Stimulated activated naive B cell treated with anti-CD40 and anti-IgM and Interleukin-4, amounts not matched to agents 10 μg/mL and 1 μg/mL and 100 μg/mL, for 72 hours (primary cell): ENCODE data around the gene GPC6.
"Not testable (repeated sequence)": the region's sequence is repeated elsewhere in the genome, so short reads cannot be mapped to it uniquely, and the experiment has no call there.

ENCODE experiments used
- ATAC-seq, 2 donors: fragments of 150-1000 bp; cut with Tn5 transposase; replicated peaks; 2 replicates each; pipeline ENCODE4 v1.10.0; 2021; ENCODE audit warnings: moderate library complexity in 1 of 2
- DNase-seq: peaks from one replicate; pipeline ENCODE4 v3.0.0; 2021
- H3K27ac Mint-ChIP-seq: one replicate; pipeline ENCODE4 v1.8.0; 2022; ENCODE audit warnings: mild to moderate bottlenecking, mixed read lengths
- H3K27me3 Mint-ChIP-seq, 2 donors: one replicate each; pipeline ENCODE4 v1.8.0; 2022; ENCODE audit warnings: mixed read lengths in 2 of 2
- H3K36me3 Mint-ChIP-seq, 2 donors: one replicate each; pipeline ENCODE4 v1.8.0; 2022; ENCODE audit warnings: mixed read lengths in 2 of 2, mild to moderate bottlenecking in 1 of 2
- H3K4me1 Mint-ChIP-seq, 2 donors: one replicate each; pipeline ENCODE4 v1.8.0; 2022; ENCODE audit warnings: mixed read lengths in 2 of 2, mild to moderate bottlenecking in 1 of 2
- H3K4me3 Mint-ChIP-seq, 2 donors: one replicate each; pipeline ENCODE4 v1.8.0; 2022; ENCODE audit warnings: mild to moderate bottlenecking in 2 of 2, mixed read lengths in 2 of 2, moderate library complexity in 1 of 2
- H3K9me3 Mint-ChIP-seq, 2 donors: one replicate each; pipeline ENCODE4 v1.8.0; 2022; ENCODE audit warnings: mixed read lengths in 2 of 2, mild to moderate bottlenecking in 1 of 2

Gene GPC6

DNA sequence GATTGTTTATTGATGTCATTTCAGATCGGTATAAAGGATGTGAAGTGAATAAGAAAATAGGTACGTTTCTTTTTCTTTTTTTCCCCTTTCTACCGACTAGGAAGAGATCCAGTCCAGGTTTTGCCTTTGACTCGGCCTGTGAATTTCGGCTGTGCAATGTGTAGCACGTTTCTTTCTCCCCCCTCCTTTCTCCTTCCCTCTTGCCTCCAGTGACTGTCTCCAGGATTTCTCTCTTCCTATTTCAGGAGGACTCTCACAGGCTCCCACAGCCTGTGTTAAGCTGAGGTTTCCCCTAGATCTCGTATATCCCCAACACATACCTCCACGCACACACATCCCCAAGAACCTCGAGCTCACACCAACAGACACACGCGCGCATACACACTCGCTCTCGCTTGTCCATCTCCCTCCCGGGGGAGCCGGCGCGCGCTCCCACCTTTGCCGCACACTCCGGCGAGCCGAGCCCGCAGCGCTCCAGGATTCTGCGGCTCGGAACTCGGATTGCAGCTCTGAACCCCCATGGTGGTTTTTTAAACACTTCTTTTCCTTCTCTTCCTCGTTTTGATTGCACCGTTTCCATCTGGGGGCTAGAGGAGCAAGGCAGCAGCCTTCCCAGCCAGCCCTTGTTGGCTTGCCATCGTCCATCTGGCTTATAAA is at the start of gene GPC6:
GPC6 (plus strand) TSS at position 185 of the 657 bp plus-strand sequence.
- DNase-seq (no peak), ATAC-seq (no peak)
- H3K27ac Mint-ChIP-seq, result no peak within 1 kb of the TSS
- no peak within 1 kb of the TSS for H3K4me3 Mint-ChIP-seq
- no peaks in the 10 kb centered on the region for H3K36me3 Mint-ChIP-seq
- peaks cover 0 to 5% of the 10 kb centered on the region in 2 donors for H3K4me1 Mint-ChIP-seq
- H3K27me3 Mint-ChIP-seq, result peaks cover 15 to 44% of the 10 kb centered on the region in 2 donors
- peaks cover 0 to 1% of the 10 kb centered on the region in 2 donors for H3K9me3 Mint-ChIP-seq

DNA sequence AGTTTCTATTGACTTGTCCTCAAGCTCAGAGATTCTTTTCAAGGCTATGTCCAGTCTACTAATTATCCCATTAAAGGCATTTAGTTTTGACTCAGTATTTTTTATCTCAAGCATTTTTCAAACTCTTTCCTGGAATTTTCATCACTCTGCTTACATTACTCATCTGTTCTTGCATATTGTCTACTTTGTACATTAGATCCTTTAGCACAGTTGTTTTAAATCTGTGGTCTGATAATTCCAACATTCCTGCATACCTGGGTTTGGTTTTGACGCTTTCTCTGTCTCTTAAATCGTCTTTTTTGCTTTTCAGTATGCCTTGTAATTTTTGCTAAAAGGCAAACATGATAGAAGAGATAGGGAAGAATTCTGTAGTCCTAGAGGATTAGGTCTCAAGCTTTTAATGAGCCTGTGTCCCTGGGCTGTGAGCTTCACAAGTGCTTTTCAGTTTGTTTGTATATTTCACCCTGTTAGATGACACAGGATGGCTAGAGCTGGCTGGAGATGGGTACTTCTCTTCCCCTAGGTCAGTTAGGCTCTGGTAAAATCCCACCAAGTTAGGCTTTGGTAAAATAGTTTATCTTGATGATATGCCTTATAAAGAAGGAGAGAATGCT is 46.1 kb upstream of the GPC6 start:
- Mint-ChIP-seq H3K36me3 (no peaks in the 10 kb centered on the region), H3K4me1 (no peaks in the 10 kb centered on the region), H3K27ac (no peak overlapping the region), H3K9me3 (peaks cover 0 to 2% of the 10 kb centered on the region in 2 donors), H3K4me3 (no peak overlapping the region), H3K27me3 (no peaks in the 10 kb centered on the region)
- ATAC-seq, result no peak
- no peak for DNase-seq

DNA sequence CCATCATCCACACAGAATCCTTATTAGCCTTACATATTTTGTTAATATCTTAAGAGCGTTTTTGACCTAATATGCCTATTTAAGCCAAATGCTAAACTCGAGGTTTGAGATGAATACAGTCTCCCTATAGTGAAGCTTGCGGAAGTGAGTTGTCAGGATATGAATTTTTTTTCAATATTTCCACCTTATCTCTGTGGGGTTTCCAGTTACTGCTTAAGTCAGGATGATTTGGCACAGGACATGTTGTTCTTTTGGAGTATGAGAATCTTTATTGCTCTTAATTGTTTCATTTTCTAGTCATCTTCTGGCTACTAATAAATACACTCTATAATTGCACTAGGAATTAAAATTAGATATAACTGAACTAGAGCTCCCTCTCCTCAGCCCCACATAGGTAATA is 44.2 kb upstream of the GPC6 start:
- ATAC-seq (no peak), DNase-seq (no peak)
- no peak overlapping the region for H3K4me3 Mint-ChIP-seq
- H3K9me3 Mint-ChIP-seq, result peaks cover 0 to 2% of the 10 kb centered on the region in 2 donors
- no peaks in the 10 kb centered on the region for H3K4me1 Mint-ChIP-seq
- no peak overlapping the region for H3K27ac Mint-ChIP-seq
- no peaks in the 10 kb centered on the region for H3K27me3 Mint-ChIP-seq
- no peaks in the 10 kb centered on the region for H3K36me3 Mint-ChIP-seq

DNA sequence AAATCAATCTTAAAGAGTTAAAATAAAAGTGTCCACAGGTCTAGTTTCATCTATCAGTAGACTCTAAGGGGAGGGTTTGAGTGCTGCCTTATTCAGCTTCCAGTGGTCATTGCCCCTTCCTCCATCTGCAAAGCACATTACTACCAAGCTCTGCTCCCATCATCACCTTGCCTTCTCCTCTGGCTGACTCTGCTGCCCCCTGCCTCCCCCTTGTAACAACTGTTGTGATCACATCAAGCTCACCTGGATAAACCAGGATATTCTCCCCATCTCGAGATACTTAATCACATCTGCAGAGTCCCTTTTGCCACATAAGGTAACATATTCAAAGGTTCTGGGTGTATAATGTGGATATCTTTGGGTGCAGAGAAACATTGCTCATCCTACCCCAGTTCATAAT is 43.3 kb upstream of the GPC6 start:
- Mint-ChIP-seq H3K9me3 (peaks cover 0 to 2% of the 10 kb centered on the region in 2 donors), H3K4me1 (no peaks in the 10 kb centered on the region), H3K4me3 (no peak overlapping the region), H3K27me3 (no peaks in the 10 kb centered on the region), H3K27ac (no peak overlapping the region), H3K36me3 (no peaks in the 10 kb centered on the region)
- no peak for ATAC-seq
- DNase-seq, result no peak

DNA sequence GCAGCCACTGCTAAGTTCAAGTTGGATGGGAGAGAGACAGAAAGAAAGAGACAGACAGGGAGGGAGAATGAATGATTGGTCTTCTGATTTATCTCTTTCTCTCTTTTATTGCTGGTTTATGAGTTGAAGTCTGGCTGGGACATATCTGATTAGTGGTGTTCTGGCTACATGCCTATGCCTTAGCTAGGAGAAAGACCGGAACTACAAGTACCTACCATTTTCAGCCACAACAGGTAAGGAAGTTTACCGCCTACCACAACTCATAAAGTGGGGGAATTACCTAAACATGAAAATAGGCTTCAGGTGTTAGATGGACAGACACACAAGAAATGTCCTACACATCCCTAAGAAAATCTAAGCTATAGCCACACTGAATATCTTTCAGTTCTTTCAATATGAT is 36.6 kb upstream of the GPC6 start:
- Mint-ChIP-seq H3K27ac (no peak overlapping the region), H3K36me3 (no peaks in the 10 kb centered on the region), H3K27me3 (no peaks in the 10 kb centered on the region), H3K9me3 (peaks cover 5 to 14% of the 10 kb centered on the region in 2 donors), H3K4me3 (no peak overlapping the region), H3K4me1 (no peaks in the 10 kb centered on the region)
- ATAC-seq (no peak), DNase-seq (no peak)

DNA sequence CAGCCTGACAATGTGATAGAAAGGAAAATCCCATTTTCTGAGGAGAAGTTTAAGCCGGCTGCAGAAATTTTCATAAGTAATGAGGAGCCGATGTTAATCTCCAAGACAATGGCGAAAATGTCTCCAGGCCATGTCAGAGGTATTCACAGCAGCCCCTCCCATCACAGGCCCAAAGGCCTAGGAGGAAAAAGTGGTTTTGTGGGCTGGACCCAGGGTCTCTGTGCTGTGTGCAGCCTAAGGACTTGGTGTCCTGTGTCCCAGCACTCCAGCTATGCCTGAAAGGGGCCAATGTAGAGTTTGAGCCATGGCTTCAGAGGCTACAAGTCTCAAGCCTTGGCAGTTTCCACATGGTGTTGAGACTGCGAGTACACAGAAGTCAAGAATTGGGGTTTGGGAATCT is 32.9 kb upstream of the GPC6 start:
- Mint-ChIP-seq H3K4me3 (no peak overlapping the region), H3K4me1 (no peaks in the 10 kb centered on the region), H3K36me3 (no peaks in the 10 kb centered on the region), H3K27me3 (no peaks in the 10 kb centered on the region), H3K9me3 (peaks cover 13 to 18% of the 10 kb centered on the region in 2 donors), H3K27ac (no peak overlapping the region)
- ATAC-seq (no peak), DNase-seq (no peak)

DNA sequence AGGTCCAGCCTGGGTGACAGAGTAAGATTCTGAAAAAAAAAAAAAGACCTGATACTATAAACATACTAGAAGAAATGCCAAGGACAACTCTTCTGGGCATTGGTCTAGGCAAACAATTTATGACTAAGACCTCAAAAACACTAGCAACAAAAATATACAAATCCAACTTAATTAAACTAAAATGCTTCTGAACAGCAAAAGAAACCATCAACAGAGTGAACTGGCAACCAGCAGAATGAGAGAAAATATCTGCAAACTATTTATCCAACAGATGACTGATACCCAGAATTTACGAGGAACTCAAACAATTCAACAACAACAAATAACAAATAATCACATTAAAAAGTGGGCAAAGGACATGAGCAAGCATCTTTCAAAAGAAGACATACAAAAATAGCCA is 26.8 kb upstream of the GPC6 start:
- H3K27me3 Mint-ChIP-seq, result no peaks in the 10 kb centered on the region
- no peak for ATAC-seq
- H3K9me3 Mint-ChIP-seq, result peaks cover 8% of the 10 kb centered on the region in 2 donors
- H3K36me3 Mint-ChIP-seq, result no peaks in the 10 kb centered on the region
- H3K4me1 Mint-ChIP-seq, result no peaks in the 10 kb centered on the region
- no peak for DNase-seq
- H3K27ac Mint-ChIP-seq, result no peak overlapping the region
- no peak overlapping the region for H3K4me3 Mint-ChIP-seq

DNA sequence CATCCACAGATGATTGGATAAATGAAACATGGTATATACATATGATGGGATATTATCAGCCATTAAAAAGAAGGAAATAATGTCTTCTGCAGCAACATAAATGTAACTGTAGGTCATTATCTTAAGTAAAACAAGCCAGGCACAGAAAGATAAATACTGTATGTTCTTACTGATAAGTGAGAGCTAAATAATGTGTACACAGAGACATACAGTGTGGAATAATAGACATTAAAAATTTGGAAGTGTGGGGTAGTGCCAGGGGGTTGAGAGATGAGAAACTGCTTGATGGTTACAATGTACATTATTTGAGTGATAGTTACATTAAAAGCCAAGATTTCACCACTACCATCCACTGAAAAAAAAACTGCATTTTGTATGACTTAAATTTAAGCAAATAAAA is 26.0 kb upstream of the GPC6 start:
- no peak overlapping the region for H3K27ac Mint-ChIP-seq
- DNase-seq, result no peak

DNA sequence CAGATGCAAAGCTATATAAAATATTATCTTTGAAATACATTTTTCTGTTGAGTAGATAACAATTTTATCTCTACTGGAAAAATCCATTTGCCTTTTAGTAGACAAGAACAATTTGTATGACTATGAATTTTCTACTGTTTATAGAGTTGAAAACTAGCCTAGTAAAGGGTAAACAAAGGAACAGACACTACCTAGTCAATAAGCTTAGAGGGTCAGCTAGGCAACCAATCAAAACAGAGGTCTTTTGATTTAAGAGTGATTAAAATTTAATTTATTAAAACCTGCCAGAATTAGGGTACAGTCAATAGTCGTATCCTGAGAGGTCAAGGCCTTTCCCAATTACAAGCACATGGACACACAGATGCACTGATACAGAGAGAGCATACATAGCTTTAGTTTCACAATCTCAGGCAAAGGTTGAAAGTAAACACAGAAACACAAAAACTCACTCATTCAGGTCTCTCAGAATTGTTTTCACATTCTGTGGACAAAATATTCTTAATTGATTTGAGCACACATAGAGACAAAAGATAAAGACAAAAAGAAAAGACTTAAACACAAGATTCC is 24.5 kb upstream of the GPC6 start:
- Mint-ChIP-seq H3K27me3 (no peaks in the 10 kb centered on the region), H3K4me3 (no peak overlapping the region), H3K27ac (no peak overlapping the region), H3K4me1 (no peaks in the 10 kb centered on the region), H3K36me3 (no peaks in the 10 kb centered on the region), H3K9me3 (peaks cover 4 to 8% of the 10 kb centered on the region in 2 donors)
- no peak for ATAC-seq
- DNase-seq, result no peak

More for the DNA sequence above, 26.0 kb upstream of the GPC6 start:
- ATAC-seq, result no peak
- Mint-ChIP-seq H3K4me3 (no peak overlapping the region), H3K27me3 (no peaks in the 10 kb centered on the region), H3K36me3 (no peaks in the 10 kb centered on the region), H3K9me3 (peaks cover 5 to 6% of the 10 kb centered on the region in 2 donors), H3K4me1 (no peaks in the 10 kb centered on the region)

DNA sequence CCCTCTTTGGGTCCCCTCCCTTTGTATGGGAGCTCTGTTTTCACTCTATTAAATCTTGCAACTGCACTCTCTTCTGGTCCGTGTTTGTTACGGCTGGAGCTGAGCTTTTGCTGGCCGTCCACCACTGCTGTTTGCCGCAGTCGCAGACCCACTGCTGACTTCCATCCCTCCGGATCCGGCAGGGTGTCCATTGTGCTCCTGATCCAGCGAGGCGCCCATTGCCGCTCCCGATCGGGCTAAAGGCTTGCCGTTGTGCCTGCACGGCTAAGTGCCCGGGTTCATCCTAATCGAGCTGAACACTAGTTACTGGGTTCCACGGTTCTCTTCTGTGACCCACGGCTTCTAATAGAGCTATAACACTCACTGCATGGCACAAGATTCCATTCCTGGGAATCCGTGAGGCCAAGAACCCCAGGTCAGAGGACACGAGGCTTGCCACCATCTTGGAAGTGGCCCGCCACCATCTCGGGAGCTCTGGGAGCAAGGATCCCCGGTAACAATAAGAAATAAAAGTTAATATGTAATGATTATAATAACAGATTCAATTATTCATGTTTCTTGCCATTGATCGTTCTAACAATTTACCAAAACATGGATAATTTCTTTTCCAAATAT is 19.7 kb upstream of the GPC6 start:
- not testable (repeated sequence) for H3K4me3 Mint-ChIP-seq, DNase-seq, H3K36me3 Mint-ChIP-seq, H3K9me3 Mint-ChIP-seq, H3K4me1 Mint-ChIP-seq, ATAC-seq, H3K27me3 Mint-ChIP-seq, H3K27ac Mint-ChIP-seq

DNA sequence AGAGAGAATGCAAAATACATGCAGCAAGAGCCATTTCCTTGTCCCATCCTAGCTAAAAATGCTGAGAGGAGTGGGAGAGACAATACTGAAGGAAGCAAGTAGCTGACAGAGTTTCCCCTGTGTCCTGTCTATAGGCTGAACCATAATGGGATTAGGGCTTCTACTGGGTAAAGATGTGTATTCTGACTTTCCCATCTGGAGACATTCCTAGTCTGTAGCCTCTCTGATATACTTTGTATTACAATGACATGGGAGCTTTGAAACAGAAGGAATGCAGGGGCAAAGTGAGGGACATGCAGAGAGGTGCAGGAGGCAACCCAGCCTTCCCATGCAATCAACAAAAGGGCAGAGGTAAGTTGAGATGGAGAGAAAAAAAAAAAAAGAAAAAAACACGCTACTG is 10.5 kb upstream of the GPC6 start:
- no peaks in the 10 kb centered on the region for H3K27me3 Mint-ChIP-seq
- H3K36me3 Mint-ChIP-seq, result no peaks in the 10 kb centered on the region
- DNase-seq (no peak), ATAC-seq (no peak)
- no peaks in the 10 kb centered on the region for H3K4me1 Mint-ChIP-seq
- H3K9me3 Mint-ChIP-seq, result peaks cover 0 to 2% of the 10 kb centered on the region in 2 donors
- no peak overlapping the region for H3K27ac Mint-ChIP-seq
- H3K4me3 Mint-ChIP-seq, result no peak overlapping the region

DNA sequence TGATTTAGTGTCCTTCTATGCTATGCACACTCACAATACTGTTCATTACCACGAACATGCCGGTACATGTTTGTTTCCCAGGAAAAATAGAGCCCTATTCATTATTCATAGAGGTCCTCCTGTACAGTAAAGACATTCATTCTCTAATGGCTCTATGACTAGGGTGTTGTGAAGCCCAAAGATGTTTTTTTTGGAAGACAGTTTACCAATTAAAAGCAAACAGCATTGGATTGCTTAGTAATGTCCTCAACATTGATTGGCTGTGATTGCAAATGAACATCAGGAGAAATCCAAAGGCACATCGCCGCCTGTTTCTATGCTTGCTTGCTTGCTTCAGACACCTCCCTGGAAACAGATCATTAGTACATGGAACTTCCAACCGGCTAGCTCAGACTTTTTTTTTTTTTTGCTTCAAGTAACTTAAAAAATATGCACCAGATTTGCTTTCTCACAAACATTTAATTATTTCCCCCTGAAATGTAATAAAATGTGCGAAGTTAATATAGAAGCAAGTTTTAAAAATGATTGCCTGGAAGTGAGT is 8.8 kb upstream of the GPC6 start:
- Mint-ChIP-seq H3K27me3 (no peaks in the 10 kb centered on the region), H3K27ac (no peak overlapping the region), H3K36me3 (no peaks in the 10 kb centered on the region), H3K9me3 (no peaks in the 10 kb centered on the region), H3K4me1 (no peaks in the 10 kb centered on the region), H3K4me3 (no peak overlapping the region)
- DNase-seq, result no peak
- ATAC-seq, result no peak

DNA sequence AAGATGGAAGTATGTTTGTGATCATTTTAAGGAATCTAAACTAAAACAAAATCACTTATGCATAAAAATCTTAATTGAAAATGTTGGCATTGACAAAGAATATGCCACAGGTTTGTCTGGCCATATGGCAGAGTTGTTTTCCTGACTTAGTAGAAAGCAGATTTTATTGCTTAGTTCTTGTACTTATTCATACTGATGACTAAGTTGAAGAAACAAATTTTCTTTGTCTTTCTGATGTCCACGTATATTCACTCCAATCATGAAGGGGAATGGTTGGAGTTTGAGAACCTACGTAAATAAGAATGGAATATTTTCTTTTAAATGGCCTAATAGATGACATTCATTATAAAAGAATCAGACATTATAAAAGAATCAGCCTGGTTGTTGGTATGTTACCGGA is 8.0 kb upstream of the GPC6 start:
- Mint-ChIP-seq H3K4me1 (no peaks in the 10 kb centered on the region), H3K36me3 (no peaks in the 10 kb centered on the region), H3K27ac (no peak overlapping the region), H3K4me3 (no peak overlapping the region), H3K27me3 (no peaks in the 10 kb centered on the region), H3K9me3 (no peaks in the 10 kb centered on the region)
- DNase-seq (no peak), ATAC-seq (no peak)

DNA sequence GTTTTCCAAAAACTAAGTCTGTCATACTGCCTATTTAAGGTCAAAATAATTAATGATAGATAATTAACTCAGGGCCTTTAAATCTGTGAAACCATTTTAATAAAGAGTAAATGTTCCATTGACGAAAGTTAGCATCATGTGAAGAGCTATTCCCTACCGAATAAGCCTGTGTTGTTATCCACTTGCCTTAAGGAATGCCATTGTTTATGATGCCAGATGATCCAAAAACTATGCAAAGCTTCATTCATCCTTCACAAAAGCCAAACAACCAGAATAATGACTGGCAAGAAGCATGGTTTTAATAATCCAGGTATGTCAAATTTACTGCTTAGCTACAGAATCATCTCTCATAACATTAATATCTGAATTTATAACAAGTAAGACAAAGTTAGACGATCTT is 6.5 kb upstream of the GPC6 start:
- Mint-ChIP-seq H3K4me1 (no peaks in the 10 kb centered on the region), H3K36me3 (no peaks in the 10 kb centered on the region), H3K27ac (no peak overlapping the region), H3K27me3 (no peaks in the 10 kb centered on the region), H3K9me3 (no peaks in the 10 kb centered on the region), H3K4me3 (no peak overlapping the region)
- DNase-seq (no peak), ATAC-seq (no peak)

DNA sequence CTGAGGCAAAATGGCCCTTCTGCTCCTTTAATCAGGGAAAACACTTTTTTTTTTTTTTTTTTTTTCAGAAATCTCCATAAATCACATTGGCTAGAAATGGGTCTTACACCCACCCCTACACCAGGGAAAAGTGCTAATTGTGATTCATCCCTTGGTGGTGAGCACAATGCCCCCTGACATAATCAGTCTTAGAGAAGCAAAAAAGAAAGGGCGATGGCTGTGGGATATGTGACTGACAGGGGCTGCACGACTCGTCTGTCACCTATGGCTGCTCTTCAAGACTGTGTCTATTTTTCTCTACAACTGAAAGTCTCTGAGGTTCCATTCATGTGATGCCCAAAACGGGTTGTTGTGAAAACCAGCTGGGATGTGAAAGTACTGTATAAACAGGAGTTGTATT is 3.6 kb upstream of the GPC6 start:
- H3K4me1 Mint-ChIP-seq, result peaks cover 0 to 5% of the 10 kb centered on the region in 2 donors
- no peak overlapping the region for H3K4me3 Mint-ChIP-seq
- no peak overlapping the region for H3K27ac Mint-ChIP-seq
- H3K27me3 Mint-ChIP-seq, result peaks cover 15 to 27% of the 10 kb centered on the region in 2 donors
- ATAC-seq, result no peak
- peaks cover 0 to 1% of the 10 kb centered on the region in 2 donors for H3K9me3 Mint-ChIP-seq
- no peak for DNase-seq
- no peaks in the 10 kb centered on the region for H3K36me3 Mint-ChIP-seq
